Measurements from ENCODE around the gene NELL1.

DNA sequence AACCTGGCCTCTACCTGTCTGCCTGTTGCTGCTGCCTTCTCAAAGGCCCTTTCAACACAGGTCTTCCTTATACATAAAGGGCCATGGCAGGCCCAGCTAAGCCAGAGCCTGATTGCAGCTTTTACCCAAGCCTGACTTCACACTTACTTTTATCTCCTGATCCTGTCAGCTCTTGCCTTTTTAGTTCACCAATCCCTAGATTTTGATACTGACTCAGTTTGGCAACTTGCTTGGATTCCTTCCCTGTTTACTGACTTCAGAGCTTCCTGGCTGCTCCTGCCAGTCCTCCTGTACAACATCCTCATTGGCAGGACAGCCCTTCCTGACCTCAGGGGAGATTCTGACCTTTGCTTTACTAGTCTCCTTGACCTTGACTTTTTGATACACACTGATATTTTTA is 195.2 kb downstream of the NELL1 start:
- TF ChIP-seq EZH2 (IDR thresholded peaks at IDR 0.05) (no peak), EZH2phosphoT487 (IDR thresholded peaks at IDR 0.05) (no peak)
- TF ChIP-seq, protein P1, sequence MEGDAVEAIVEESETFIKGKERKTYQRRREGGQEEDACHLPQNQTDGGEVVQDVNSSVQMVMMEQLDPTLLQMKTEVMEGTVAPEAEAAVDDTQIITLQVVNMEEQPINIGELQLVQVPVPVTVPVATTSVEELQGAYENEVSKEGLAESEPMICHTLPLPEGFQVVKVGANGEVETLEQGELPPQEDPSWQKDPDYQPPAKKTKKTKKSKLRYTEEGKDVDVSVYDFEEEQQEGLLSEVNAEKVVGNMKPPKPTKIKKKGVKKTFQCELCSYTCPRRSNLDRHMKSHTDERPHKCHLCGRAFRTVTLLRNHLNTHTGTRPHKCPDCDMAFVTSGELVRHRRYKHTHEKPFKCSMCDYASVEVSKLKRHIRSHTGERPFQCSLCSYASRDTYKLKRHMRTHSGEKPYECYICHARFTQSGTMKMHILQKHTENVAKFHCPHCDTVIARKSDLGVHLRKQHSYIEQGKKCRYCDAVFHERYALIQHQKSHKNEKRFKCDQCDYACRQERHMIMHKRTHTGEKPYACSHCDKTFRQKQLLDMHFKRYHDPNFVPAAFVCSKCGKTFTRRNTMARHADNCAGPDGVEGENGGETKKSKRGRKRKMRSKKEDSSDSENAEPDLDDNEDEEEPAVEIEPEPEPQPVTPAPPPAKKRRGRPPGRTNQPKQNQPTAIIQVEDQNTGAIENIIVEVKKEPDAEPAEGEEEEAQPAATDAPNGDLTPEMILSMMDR (IDR thresholded peaks at IDR 0.05): no peak

Data from neural progenitor cell (in vitro differentiated cells).